ENCODE measurements around the gene ADGRV1.
"Not testable (repeated sequence)": the region's sequence is repeated elsewhere in the genome, so short reads cannot be mapped to it uniquely, and the experiment has no call there.

ADGRV1 gene

DNA sequence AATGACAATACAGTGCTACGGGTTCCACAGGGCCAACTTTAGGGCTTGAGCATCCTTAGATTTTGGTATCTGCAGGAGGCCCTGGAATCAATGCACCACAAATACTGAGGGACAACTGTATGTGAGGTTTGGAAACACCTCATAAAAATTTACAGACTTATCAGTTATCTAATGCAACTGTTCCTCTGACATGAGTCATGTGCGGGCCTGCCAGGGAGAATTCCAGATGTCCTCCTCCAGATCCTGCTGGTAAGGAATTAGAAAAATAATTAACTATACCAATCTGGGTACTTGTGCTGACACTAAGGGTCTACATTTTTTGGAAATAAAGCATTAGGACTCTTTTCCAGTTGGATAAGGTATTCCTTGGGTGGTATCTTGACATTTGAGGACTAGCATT, 491.2 kb downstream of the ADGRV1 start:
- no peak for DNase-seq

DNA sequence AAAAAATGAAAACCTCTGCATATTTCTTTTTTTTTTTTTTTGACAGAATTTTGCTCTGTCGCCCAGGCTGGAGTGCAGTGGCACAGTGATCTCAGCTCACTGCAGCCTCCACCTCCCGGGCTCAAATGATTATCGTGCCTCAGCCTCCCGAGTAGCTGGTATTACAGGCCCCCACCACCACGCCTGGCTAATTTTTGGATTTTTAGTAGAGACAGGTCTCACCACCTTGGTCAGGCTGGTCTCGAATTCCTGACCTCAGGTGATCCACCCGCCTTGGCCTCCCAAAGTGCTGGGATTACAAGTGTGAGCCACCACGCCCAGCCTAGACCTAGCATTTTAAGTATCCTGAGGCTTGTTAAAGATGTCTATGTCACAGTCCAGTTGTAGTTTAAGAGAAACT, 493.8 kb downstream of the ADGRV1 start:
- DNase-seq = not testable (repeated sequence)

DNA sequence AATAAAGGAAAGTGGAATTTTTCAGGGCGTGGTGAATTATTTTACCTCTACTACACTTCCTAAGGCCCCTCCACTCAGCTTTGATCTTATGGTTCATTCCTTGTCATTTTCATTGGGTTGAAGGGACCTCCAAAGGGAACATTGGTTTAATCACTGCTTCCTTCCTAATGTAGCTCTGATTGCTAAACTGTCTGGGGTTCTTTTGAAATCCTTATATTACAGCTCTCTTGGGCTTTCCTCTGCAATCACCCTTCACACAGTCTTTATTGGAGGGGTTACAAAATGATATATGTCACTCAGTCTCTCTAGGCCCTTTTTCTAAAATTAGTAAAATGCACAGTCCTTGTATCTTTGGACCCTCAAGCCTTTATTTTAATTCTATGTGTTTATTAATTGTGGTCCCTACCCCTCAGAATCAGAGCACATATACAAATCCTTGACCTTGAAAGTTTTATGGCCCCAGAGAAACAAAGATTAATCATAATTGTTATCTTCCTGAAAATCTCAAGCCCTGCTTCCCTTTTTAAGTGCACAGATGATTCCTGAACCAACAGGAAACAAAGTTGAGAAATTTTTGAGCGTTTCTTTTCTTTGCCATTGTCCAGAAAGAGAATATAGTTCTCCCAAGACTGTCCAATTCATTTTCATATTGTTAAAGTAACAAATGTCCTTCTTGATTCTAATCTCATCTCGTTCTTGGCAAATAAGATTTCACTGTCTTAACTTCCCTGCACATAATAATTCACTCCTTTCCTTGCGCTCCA, 494.6 kb downstream of the ADGRV1 start:
- DNase-seq = no peak

DNA sequence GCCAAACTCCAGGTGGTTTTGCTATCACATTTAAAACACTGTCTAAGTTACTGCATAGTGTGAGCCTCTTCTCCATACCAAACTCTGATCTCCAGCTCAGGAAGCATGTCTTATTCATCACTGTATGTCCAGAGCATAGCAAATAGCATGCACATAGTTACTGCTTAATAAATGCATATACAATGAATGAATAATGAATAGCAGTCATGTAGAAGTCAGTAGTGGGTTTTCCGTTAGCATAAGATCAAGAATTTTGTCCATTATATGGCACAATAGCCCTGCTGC, 495.1 kb downstream of the ADGRV1 start:
- no peak for DNase-seq

DNA sequence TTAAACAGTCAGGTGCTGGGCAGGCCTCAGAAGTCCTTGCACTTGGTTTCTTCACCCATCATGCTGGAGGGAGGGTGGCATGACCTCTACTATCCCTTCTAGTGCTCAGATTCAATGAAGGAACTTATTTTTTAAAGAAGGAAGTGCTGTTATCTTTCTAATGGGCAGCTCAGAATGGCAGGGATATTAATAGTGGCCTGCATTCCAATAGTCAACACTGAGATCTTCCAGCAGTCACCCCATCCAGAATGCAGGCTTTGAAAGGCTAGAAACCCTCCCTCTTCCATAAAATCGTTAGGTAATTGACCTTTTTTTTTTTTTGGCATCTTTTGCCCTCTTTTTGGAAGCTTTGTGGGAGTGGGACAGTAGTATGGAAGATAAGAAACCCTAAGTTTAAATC, 499.6 kb downstream of the ADGRV1 start:
- no peak for DNase-seq

DNA sequence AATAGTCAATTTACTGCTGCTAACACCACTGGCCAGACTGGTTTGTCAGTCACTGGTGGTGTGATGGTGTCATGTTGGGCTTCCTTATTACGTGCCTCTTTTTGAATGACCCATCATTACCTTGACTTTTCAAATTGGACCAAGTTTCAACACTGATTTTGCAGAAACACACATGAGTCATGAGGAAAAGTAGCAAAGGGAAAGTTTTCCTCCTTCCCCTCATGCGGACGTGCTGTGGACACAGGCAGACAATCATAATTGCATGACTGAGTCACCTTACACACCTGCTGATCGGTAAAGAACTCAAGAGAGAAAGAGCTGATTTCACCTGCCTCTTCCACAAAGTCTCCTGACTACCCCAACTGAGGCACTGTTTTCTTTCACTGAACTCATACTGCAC, 500.0 kb downstream of the ADGRV1 start:
- DNase-seq = no peak

DNA sequence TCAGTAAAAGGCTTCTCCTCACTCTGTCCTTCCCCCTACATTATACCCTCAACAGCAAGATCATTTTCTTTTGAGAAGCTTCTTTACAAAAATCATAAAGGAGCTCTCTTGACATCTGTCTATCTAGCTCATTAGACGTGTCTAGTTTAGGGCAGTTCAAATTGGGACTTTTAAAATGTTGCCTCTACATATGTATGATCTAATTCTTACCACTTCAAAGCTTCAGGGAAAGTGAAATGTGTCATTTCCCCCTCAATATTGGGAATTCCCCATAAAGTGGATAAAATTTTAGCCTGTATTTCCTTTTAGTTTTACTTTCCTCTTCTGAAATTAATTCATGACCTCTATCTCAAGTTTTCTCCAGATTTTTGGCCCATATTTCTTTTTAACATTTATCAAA, 500.8 kb downstream of the ADGRV1 start:
- no peak for DNase-seq

DNA sequence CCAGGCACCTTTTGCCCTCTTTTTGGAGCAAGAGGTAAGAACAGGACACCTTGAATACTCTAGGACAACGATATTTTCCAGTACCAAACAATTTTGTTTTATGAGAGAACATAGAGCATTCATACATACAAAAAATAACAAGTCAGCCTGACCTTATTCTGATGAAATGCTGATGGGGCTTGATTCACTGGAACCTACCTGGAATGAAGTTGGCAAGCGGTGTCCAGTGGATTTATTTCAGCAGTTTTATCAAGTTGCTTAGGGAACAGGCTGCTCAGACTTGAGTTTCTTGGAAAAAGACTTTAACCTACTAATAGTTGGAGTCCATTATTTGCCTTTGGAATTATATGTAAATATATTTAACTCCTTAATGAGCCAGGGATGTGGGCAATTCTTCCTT, 502.5 kb downstream of the ADGRV1 start:
- DNase-seq = no peak

DNA sequence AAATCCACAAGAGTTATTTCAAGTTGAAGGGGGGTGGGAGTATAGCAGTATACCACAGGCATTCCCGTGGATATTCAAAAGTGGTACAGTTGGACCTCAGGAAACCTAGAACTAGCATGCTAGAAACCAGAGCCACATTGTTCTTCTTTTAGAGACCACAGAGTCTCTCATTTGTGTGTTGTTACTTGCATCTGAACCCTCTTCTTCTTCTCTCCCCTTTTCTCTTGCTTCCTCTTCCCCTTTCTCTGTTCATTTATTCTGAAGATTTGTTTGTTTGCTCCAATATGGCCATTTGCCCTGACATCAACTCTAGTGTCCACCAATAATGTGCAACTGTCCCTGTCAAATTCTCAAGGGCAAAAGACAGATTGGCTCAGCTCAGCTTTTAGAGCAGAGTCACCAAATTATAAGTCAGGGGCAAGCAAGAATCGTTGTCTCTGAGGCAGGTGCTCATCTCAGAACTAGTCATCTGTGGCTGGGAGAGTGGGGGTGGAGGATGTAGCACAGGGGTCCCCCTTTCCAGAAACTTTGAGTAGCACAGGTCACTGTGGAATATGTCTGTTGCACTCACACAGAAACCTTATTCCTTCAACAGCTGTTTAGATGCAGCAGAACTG, 503.5 kb downstream of the ADGRV1 start:
- DNase-seq = no peak

DNA sequence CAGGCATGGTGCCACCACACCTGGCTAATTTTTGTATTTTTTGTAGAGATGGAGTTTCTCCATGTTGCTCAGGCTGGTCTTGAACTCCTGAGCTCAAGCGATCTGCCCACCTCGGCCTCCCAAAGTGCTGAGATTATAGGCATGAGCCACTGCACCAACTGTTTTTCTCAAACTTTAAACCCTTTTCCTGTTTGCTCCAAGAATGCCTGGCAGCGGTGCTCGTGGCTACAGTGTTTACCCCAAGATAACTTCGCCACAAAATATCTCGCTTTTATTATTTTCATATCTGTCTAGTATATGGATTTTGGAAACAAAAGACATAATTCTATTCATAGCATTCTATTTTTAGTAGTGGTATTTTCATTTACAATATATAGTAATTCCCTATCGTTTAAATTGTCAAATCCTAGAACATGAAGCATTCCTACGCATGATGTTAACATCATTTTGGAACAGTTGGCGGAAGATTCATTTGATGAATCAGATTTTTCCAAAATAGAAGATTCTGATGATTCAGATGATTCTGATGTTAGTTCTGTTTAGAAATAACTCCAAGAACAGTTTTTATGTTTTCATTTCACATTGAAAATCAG, 504.6 kb downstream of the ADGRV1 start:
- not testable (repeated sequence) for DNase-seq

DNA sequence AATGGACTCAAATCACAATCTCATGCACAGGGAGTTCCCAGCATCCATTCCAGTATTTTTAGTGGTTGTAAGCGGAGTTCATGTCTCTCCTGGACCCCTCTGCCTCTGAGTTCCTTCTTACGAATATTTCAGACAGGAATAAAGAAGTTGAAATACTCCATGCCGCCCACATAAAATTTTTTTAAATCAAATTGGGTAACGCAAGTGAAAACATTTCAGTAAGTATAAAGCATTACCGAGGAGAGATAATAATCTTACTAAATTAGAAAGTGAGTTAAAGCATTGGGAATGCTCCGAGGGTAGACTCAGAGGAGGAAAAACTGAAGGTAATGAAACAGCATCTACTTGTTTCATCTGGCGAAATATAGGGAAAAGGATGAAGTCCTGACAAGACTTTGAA, 506.9 kb downstream of the ADGRV1 start:
- no peak for DNase-seq

DNA sequence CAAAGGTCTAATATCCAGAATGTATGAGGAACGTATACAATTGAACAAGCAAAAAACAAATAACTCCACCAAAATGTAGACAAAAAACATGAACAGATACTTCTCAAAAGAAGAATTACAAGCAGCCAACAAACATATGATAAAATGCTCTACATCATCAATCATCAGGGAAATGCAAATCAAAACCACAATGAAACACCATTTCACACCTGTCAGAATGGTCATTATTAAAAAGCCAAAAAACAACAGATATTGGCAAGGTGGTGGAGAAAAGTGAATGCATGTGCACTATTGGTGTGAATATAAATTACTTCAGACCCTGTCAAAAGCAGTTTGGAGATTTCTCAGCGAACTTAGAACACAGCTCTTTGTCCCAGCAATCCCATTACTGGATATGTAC, 510.8 kb downstream of the ADGRV1 start:
- DNase-seq = no peak

DNA sequence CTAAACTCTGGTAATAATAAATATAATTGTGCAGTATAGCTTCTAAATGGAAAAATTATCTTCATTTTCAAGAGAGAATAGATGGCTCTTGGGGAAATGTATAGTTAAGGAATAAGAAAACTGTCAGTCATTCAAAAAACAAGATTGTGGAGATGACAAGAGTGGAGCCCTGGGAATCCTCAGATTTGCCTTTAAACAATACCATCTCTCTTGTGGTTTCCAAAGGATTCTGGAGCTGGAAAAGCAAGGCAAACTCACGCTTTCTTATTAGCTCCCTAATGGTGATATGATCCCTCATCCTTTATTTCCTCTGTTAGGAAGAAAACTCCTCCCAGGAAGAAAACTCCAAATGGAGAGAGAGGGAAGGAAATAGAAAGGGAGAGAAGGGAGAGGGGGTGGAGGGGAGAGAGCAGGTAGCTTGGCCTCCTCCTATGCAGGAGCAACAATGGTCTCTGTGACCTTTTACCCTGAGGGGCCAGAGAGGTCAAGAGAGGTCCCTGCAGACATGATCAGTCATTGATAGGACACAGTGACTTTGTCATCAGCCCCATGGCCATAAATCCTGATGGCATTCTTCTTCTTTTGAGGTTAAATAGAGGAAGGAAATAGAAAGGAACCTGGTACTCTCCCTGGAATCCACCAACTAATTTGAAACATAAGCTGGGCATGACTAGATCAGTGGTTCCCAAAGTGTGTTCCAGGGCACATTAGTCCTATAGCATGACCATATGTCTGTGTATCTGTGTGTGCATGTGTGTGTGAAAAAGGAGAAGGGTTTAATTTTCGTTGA, 512.4 kb downstream of the ADGRV1 start:
- no peak for DNase-seq

DNA sequence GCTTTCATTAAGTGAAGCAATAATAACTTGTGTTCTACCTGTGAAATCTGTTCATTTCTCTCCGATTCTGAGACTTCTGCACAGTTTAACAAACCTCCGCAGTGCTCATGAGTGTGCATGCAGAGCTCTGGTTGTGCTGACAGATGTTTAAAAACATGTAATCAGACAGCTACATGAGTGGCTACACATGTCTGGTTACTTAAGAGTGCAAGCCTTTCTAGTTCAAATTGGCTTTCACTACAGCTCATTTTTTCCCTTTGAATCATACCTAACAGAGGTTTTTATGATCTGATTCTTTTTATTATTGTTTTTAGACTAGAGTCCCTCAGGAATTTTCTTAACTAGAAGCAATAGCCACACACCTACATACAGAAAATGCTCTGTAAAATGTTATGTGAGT, 514.3 kb downstream of the ADGRV1 start:
- DNase-seq = no peak

DNA sequence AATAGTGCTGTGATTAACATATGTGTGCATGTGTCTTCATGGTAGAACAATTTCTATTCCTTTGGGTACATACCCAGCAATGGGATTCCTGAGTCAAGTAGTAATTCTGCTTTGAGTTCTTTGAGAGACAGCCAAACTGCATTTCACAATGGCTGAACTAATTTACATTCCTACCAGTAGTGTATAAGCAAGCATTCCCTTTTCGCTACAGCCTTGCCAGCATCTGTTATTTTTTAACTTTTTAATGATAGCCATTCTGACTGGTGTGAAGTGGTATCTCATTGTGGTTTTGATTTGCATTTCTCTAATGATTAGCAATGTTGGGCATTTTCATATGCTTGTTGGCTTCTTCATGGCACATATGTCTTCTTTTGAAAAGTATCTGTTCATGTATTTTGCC, 516.0 kb downstream of the ADGRV1 start:
- no peak for DNase-seq

DNA sequence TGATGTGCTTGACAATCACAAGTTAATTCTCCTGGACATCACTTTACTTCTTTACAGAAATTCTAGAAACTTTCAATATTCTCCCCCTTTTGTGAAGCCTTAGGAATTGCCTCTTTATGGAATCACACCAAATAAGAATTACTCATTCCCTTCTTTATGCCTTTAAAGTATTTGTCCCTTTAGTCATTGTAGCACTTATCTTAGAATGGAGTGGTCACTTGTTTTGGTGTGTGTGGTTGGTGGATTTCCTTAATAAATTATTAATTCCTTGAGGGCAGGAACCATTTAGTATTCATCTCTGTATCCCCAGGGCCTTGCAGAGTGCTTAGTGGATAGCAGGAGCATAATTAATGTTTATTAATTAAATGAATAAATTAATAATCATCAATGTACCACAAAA, 517.5 kb downstream of the ADGRV1 start:
- DNase-seq = no peak

DNA sequence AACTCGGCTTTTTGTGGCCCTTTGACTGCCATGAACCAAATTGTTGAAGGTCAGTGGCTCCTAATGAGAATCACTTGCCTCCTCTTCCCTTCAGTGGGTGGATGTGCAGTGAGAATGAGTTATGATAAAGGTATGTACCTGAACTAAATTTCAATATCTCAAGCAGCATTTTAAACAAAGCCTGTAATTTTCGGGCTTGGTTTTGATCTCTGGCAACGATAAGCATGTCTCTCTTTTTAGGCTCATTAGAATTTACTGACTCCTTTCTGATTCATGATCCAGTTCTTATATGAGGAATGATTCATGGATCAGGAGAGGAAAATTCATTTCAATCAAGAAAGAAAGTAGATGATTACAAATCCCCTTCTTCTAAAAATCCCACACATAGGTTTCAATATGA, 519.0 kb downstream of the ADGRV1 start:
- no peak for DNase-seq

DNA sequence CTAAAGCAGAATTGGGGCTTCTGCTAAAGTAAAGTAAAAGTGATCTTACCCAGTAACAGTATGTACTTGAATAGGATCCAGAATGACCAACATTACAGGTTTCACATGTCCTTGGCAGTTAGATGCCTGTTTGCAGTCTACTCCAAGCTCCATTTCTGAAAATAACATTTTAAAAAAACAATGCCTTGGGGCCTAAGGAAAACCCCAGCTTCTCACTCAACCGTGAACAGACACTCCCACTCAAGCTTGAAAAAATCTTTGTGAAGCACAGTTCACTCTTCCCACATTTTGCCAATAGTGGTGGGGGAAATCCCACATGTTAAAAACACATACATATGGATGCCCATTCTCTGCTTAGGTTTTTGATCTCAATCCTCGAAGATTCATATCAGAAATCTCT, 520.4 kb downstream of the ADGRV1 start:
- no peak for DNase-seq

DNA sequence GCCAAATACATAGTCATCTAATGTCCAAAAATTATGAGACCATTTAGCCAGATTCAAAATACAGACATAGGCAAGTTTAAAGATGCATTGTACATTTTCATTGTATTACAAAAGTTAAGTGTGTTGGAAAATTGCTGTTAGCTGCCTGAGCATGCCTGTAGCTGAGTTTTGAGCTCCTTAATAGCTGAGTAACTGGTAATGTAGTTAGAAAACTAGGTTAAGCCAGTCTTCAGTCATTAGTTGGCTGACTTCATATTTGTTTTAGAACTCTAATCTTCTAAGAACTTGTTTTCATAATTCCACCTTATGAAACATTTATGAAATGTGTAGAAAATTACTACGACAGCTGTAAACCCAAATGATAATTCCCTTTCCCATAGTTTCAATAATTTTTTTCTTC, 531.2 kb downstream of the ADGRV1 start:
- DNase-seq = no peak

DNA sequence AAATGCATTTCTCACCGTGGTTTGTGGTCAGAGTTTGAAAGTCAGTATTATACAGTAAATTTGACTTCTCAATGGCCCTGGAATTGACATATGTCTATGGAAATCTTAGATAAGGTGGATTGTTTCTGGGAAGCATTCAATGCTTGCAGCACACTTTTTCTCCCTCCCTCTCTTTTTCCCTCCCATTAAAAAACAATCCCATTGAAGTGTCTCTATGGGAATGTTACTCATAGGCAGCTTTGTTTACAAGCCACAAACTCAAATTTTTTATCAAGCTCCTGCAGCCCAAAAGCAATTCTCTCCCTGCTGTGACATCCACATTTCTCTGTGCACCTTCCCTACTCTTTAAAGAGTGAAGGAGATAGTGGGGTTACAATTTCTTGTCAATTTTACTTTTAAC, 532.4 kb downstream of the ADGRV1 start:
- no peak for DNase-seq

DNA sequence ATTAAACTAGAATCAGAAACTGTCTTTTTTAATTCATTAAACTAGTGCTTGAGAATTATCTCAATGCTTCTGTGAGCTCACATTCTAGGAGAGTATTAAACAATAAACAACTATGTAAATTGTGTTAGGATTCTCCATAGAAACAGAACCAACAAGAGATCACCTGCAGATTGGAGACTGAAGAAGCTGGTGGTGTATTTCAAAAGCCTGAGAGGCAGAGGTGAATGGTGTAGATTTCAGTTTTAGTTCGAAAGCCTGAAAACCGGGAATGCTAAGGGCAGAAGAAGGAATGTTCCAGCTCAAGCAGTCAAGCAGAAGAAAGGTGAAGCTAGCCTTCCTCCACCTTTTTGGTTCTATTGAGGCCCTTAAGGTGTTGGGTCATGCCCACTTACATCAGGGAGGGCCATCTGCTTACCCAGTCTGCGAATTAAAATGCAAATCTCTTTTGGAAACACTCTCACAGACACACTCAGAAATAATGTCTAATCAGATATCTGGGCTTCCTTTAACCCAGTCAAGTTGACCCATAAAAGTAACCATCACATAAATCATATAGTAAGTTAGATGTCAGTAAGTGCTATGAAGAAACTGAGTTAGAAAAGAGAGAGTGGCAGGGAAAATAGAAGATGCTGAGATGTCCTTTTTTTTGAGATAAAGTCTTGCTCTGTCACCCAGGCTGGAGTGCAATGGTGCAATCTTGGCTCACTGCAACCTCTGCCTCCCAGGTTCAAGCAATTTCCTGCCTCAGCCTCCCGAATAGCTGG, 533.1 kb downstream of the ADGRV1 start:
- no peak for DNase-seq

DNA sequence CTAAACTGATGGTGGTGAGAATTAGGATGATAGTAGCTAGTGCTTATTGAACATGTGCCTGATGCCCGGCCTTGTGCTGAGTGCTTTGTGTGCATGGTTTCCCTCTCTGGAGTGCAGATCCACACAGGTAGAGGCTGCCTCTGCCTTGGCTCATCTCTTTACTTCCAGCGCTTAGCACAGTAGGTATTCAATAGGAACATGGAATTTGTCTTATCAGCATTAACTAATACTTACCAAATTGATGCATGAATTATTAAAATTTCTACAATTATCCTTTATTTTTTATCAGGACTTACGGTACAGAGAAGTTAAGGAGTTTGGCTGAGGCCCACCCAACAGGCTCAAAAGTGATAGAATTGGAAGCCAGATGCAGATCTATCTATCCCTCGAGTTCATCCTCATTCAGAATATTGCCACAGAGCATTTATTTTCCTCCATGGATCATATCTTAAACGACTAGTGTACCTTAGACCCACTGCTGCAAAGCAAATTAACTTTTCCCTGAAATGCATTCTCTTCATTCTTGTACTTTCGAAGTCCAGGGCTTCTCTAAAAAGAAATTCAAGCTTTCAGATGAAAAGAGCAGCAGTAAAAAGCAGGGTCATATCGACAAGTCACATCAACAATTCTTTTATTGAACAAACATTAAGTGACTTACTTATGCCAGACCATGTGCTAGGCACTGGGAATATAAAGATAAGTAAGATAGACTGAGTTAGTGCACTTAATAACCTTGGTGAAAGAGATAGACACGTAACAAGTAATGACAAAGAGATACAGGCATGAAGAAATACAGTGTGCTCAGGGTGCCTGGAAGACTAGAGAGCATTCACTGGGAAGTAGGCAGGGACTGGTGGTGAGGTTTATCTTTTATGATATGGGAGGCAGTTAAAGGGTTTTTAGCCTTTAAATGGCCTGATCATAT, 534.5 kb downstream of the ADGRV1 start:
- DNase-seq = no peak
